Skeletal muscle tissue (tissue), 4 donors: Measurements from ENCODE around the gene PSMD1. TPM values are rescaled to one million over a fixed set of nuclear protein-coding genes. Genes with fewer than 3 reads are reported as not detected.

Source experiments
- H3K27ac ChIP-seq: one replicate; pipeline ENCODE4 v1.7.0; 2013; ENCODE audit warnings: mild to moderate bottlenecking, low read depth, low read length, inconsistent platforms
- H3K27me3 ChIP-seq, 3 donors: one replicate each; pipeline ENCODE4 v1.7.0; 2013; ENCODE audit warnings: low read length in 3 of 3; ENCODE audit not compliant: control insufficient read depth in 3 of 3, insufficient read depth in 3 of 3
- H3K36me3 ChIP-seq, 3 donors: one replicate each; pipeline ENCODE4 v1.7.0; 2013; ENCODE audit warnings: low read length in 3 of 3; ENCODE audit not compliant: control insufficient read depth in 3 of 3, insufficient read depth in 3 of 3
- H3K4me1 ChIP-seq, 3 donors: one replicate each; pipeline ENCODE4 v1.7.0; 2013; ENCODE audit warnings: low read length in 3 of 3, mild to moderate bottlenecking in 3 of 3; ENCODE audit not compliant: control insufficient read depth in 3 of 3, insufficient read depth in 3 of 3
- H3K4me3 ChIP-seq, 3 donors: one replicate each; pipeline ENCODE4 v1.7.0; 2013; ENCODE audit warnings: low read length in 3 of 3
- H3K9ac ChIP-seq, 3 donors: one replicate each; pipeline ENCODE4 v1.7.0; 2013; ENCODE audit warnings: low read length in 3 of 3, mild to moderate bottlenecking in 3 of 3, moderate library complexity in 2 of 3, low read depth in 1 of 3
- H3K9me3 ChIP-seq, 3 donors: one replicate each; pipeline ENCODE4 v1.7.0; 2013; ENCODE audit warnings: low read length in 3 of 3; ENCODE audit not compliant: control insufficient read depth in 3 of 3
- total RNA-seq: library from RNA; depleted of rRNA; stranded (reverse); fragments of >200 nt; gene quantifications from one replicate; pipeline ENCODE4 v1.2.3, GENCODE V29; 2014
- donor health status: Osteomylitis.

PSMD1 gene
- total RNA-seq, 1 donor from 2014 or later, result 85.1 TPM

- Histone ChIP-seq H3K9me3 (no peaks in the 10 kb centered on the region), H3K27me3 (peaks cover 5 to 25% (median 8%) of the 10 kb centered on the region in 3 donors), H3K4me3 (no peak overlapping the region), H3K4me1 (peaks cover 7 to 11% (median 8%) of the 10 kb centered on the region in 3 donors), H3K9ac (no peak overlapping the region), H3K36me3 (no peaks in the 10 kb centered on the region), H3K27ac (no peak overlapping the region)
Measured at GRCh38 chr2:231051116-231051515, 5.6 kb upstream of the PSMD1 start.

GRCh38 chr2:231052494-231053451 lies 3.9 kb upstream of the PSMD1 start:
- H3K9me3 ChIP-seq, result no peaks in the 10 kb centered on the region
- H3K4me3 ChIP-seq, result peak overlapping the region; percentile 74 to 80 (median 78)
- peaks cover 10 to 14% (median 10%) of the 10 kb centered on the region in 3 donors for H3K4me1 ChIP-seq
- H3K9ac ChIP-seq, result peak overlapping the region; percentile 62 to 76 (median 72)
- H3K27ac ChIP-seq, result no peak overlapping the region
- no peaks in the 10 kb centered on the region for H3K36me3 ChIP-seq
- H3K27me3 ChIP-seq, result peaks cover 3 to 19% (median 5%) of the 10 kb centered on the region in 3 donors

- Histone ChIP-seq H3K27ac (no peak overlapping the region), H3K9me3 (no peaks in the 10 kb centered on the region), H3K9ac (no peak overlapping the region)
Measured at GRCh38 chr2:231053846-231054245, 2.8 kb upstream of the PSMD1 start.

DNA sequence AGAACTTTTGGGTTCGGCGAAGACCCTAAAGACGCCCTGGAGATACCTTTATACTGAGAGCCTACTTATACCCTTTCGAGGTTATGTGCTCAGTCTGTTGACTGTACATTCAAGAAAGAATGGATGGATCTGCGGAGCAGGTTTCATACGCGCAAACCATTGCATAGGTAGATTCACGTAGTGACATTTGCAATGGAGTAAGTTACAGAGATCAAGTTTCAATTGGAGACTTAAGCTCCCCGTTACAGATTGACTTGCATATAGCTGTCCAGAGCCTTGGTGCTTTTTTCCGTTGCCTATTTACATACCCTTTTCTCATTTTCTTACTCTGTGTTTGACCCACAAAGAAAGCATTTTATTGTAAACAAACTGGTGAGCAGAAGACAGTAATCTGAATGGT lies 923 bp downstream of the PSMD1 start:
- Histone ChIP-seq H3K27me3 (no peaks in the 10 kb centered on the region), H3K9ac (peak overlapping the region; percentile 96 to 99 (median 97)), H3K4me1 (peaks cover 32 to 35% (median 33%) of the 10 kb centered on the region in 3 donors), H3K27ac (peak overlapping the region; percentile 91), H3K9me3 (no peaks in the 10 kb centered on the region), H3K36me3 (peaks cover 2 to 8% (median 8%) of the 10 kb centered on the region in 3 donors), H3K4me3 (peak overlapping the region; percentile 90 to 95 (median 95))

More at GRCh38 chr2:231053846-231054245, 2.8 kb upstream of the PSMD1 start:
- Histone ChIP-seq H3K27me3 (peaks cover 0 to 10% (median 5%) of the 10 kb centered on the region in 3 donors), H3K4me1 (peaks cover 21 to 24% (median 21%) of the 10 kb centered on the region in 3 donors), H3K4me3 (no peak overlapping the region), H3K36me3 (no peaks in the 10 kb centered on the region)

- peak overlapping the region; percentile 0 for H3K27ac ChIP-seq
- H3K9me3 ChIP-seq, result no peaks in the 10 kb centered on the region
- peak overlapping the region in 1 of 3 donors; percentile 39 for H3K9ac ChIP-seq
- H3K27me3 ChIP-seq, result no peaks in the 10 kb centered on the region
- H3K4me3 ChIP-seq, result peak overlapping the region in 1 of 3 donors; percentile 90
- H3K4me1 ChIP-seq, result peaks cover 28 to 33% (median 29%) of the 10 kb centered on the region in 3 donors
- H3K36me3 ChIP-seq, result peaks cover 2 to 19% (median 19%) of the 10 kb centered on the region in 3 donors
Measured at GRCh38 chr2:231058761-231059550, 2.3 kb downstream of the PSMD1 start.

DNA sequence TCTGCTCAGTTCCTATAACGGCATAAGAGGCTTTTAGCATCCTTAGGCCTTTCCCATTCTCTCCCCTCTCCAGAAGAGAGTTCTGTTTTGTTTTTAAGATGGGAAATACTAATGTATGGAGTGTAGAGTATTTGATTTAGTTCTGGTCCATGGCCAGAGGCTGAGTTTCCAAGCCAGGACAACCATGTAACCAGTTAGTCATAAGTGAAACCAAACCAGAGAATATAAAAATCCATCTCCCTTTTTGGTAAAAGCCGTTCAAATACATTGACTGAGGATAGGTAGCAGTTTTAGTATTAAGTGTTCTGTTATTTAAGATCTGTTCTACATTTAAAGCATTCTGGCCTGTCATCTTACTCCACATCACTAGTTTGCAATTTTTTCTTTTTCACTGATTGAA lies 3.1 kb downstream of the PSMD1 start:
- peaks cover 2 to 27% (median 24%) of the 10 kb centered on the region in 3 donors for H3K36me3 ChIP-seq
- H3K27ac ChIP-seq, result no peak overlapping the region
- H3K4me3 ChIP-seq, result no peak overlapping the region
- no peaks in the 10 kb centered on the region for H3K9me3 ChIP-seq
- peak overlapping the region in 2 of 3 donors; percentile 2 to 22 for H3K9ac ChIP-seq
- H3K27me3 ChIP-seq, result no peaks in the 10 kb centered on the region
- peaks cover 28 to 33% (median 29%) of the 10 kb centered on the region in 3 donors for H3K4me1 ChIP-seq

DNA sequence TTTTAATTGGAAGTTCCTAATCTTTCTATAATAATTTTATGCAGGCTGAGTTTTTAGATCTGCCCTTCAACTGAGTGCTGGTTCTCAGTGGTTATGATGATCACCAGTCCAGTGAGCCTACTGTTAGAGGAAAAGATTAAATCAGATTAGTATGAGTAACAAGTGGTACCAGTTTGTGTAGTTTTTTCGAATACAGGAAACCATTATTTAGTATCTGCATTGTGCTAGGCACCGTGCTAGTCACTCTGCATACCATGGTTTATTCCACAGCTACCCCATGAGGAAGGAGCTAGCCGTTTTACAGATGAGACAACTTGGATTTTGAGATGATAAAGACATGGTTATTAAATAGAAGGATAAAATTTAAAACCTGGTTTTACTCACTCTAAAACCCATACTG lies 6.1 kb downstream of the PSMD1 start:
- no peak overlapping the region for H3K9ac ChIP-seq
- H3K27ac ChIP-seq, result no peak overlapping the region
- peaks cover 24 to 29% (median 27%) of the 10 kb centered on the region in 3 donors for H3K4me1 ChIP-seq
- H3K27me3 ChIP-seq, result no peaks in the 10 kb centered on the region
- H3K36me3 ChIP-seq, result peaks cover 3 to 47% (median 46%) of the 10 kb centered on the region in 3 donors
- H3K9me3 ChIP-seq, result no peaks in the 10 kb centered on the region
- H3K4me3 ChIP-seq, result no peak overlapping the region

DNA sequence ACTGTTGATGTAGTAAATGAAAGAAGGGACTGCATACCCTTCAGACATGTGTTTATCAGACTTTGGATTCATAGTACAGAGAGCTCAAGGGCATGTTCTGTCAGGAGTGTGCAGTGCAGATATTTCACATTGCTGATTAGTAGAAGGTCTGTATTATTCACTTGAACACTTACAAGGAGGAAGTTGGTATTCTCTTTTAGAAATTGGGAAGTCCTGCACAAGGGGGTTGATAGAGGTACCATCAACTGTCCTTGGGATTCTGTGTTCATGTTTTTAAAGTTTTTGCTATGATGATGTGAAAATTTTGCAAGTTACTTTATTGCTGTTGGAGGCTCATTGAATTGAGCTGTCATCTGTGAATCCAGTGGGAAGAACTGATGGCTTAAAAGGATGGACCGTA lies 6.7 kb downstream of the PSMD1 start:
- Histone ChIP-seq H3K9ac (no peak overlapping the region), H3K4me1 (peaks cover 19 to 23% (median 21%) of the 10 kb centered on the region in 3 donors), H3K27me3 (no peaks in the 10 kb centered on the region), H3K36me3 (peaks cover 8 to 52% (median 51%) of the 10 kb centered on the region in 3 donors), H3K9me3 (no peaks in the 10 kb centered on the region), H3K4me3 (no peak overlapping the region), H3K27ac (no peak overlapping the region)

GRCh38 chr2:231065966-231066365 lies 9.3 kb downstream of the PSMD1 start:
- Histone ChIP-seq H3K9me3 (no peaks in the 10 kb centered on the region), H3K4me3 (no peak overlapping the region), H3K27ac (no peak overlapping the region), H3K36me3 (peaks cover 10 to 74% (median 64%) of the 10 kb centered on the region in 3 donors), H3K27me3 (no peaks in the 10 kb centered on the region), H3K9ac (no peak overlapping the region), H3K4me1 (peaks cover 0 to 2% (median 0%) of the 10 kb centered on the region in 3 donors)
